HepG2 (cell line): ENCODE data around the gene ZNF425. TPM values are rescaled to one million over a fixed set of nuclear protein-coding genes. Genes with fewer than 3 reads are reported as not detected.

Experiments
- ATF7-NPFF ChIP-seq: sonication (generic); formaldehyde crosslinking; IDR thresholded peaks from 2 replicates; pipeline ENCODE4 v1.8.1; 2023; ENCODE audit warnings: mild to moderate bottlenecking, low read depth, missing genetic modification reagents, moderate library complexity
- BRD4 ChIP-seq: sonication (generic); formaldehyde crosslinking; IDR thresholded peaks from 2 replicates; pipeline ENCODE4 v1.4.0; 2020; ENCODE audit warnings: missing genetic modification reagents
- CREB1 ChIP-seq, 2 experiments: fragments of 450-650 bp in 1 of 2; IDR thresholded peaks; 2 replicates each; pipeline ENCODE4 v1.6.1; 2016 to 2017; ENCODE audit warnings: control low read depth in 1 of 2, mild to moderate bottlenecking in 1 of 2, missing compliant biosample characterization in 1 of 2, missing genetic modification characterization in 1 of 2
- E2F2 ChIP-seq: sonication (generic); formaldehyde crosslinking; IDR thresholded peaks from 2 replicates; pipeline ENCODE4 v1.4.0; 2020; ENCODE audit warnings: missing genetic modification reagents, borderline replicate concordance
- HMGXB3 ChIP-seq: sonication (generic); formaldehyde crosslinking; IDR thresholded peaks from 2 replicates; pipeline ENCODE4 v1.4.0; 2020; ENCODE audit warnings: missing genetic modification reagents, borderline replicate concordance
- NFKBIZ ChIP-seq: IDR thresholded peaks from 2 replicates; pipeline ENCODE4 v1.6.1; 2018; ENCODE audit warnings: missing genetic modification reagents, missing compliant biosample characterization
- NONO ChIP-seq, 2 experiments: fragments of 450-650 bp in 1 of 2; sonication (generic) in 1 of 2; formaldehyde crosslinking in 1 of 2; IDR thresholded peaks in 1 of 2; conservative IDR thresholded peaks in 1 of 2; 2 replicates each; pipeline versions ENCODE4 v1.6.1 to v1.8.0; 2017 to 2022; ENCODE audit warnings: mild to moderate bottlenecking in 1 of 2, missing genetic modification reagents in 1 of 2, moderate library complexity in 1 of 2
- RFX1 ChIP-seq: fragments of 450-650 bp; IDR thresholded peaks from 2 replicates; pipeline ENCODE4 v1.6.1; 2017
- RFX5 ChIP-seq: IDR thresholded peaks from 2 replicates; pipeline ENCODE4 v1.6.1; 2011; ENCODE audit warnings: low read depth, low read length, improper control_type of control experiment
- RNF219 ChIP-seq: sonication (generic); formaldehyde crosslinking; IDR thresholded peaks from 2 replicates; pipeline ENCODE4 v1.5.0; 2020; ENCODE audit warnings: mild to moderate bottlenecking, missing genetic modification reagents
- SALL2 ChIP-seq: sonication (generic); formaldehyde crosslinking; IDR thresholded peaks from 2 replicates; pipeline ENCODE4 v1.8.1; 2023; ENCODE audit warnings: mild to moderate bottlenecking, missing genetic modification reagents, inconsistent platforms
- SMAD1 ChIP-seq: sonication (generic); formaldehyde crosslinking; IDR thresholded peaks from 2 replicates; pipeline ENCODE4 v1.4.0; 2020; ENCODE audit warnings: missing genetic modification reagents, low read depth, mild to moderate bottlenecking, borderline replicate concordance
- WIZ ChIP-seq: sonication (generic); formaldehyde crosslinking; IDR thresholded peaks from 2 replicates; pipeline ENCODE4 v1.5.1; 2020; ENCODE audit warnings: mild to moderate bottlenecking, missing genetic modification reagents
- YEATS4 ChIP-seq: sonication (generic); formaldehyde crosslinking; IDR thresholded peaks from 2 replicates; pipeline ENCODE4 v1.4.0; 2020; ENCODE audit warnings: missing genetic modification reagents, borderline replicate concordance
- ZBTB25 ChIP-seq: IDR thresholded peaks from 2 replicates; pipeline ENCODE4 v1.6.1; 2018; ENCODE audit warnings: missing genetic modification reagents
- ZNF224 ChIP-seq: sonication (generic); formaldehyde crosslinking; IDR thresholded peaks from 2 replicates; pipeline ENCODE4 v1.5.0; 2020; ENCODE audit warnings: mild to moderate bottlenecking, missing genetic modification reagents
- ZNF34 ChIP-seq: sonication (generic); formaldehyde crosslinking; IDR thresholded peaks from 2 replicates; pipeline ENCODE4 v1.4.0; 2020; ENCODE audit warnings: mild to moderate bottlenecking, missing genetic modification reagents, borderline replicate concordance
- ZNF383 ChIP-seq: sonication (generic); formaldehyde crosslinking; IDR thresholded peaks from 2 replicates; pipeline ENCODE4 v1.4.0; 2020; ENCODE audit warnings: missing genetic modification reagents, mild to moderate bottlenecking, borderline replicate concordance
- ZNF768 ChIP-seq: sonication (generic); formaldehyde crosslinking; IDR thresholded peaks from 2 replicates; pipeline ENCODE4 v1.4.0; 2020; ENCODE audit warnings: missing genetic modification reagents
- ZNF891 ChIP-seq: sonication (generic); formaldehyde crosslinking; IDR thresholded peaks from 2 replicates; pipeline ENCODE4 v1.5.0; 2020; ENCODE audit warnings: mild to moderate bottlenecking, missing genetic modification reagents
- polyA plus RNA-seq, 8 experiments: library from polyadenylated mRNA; depleted of rRNA in 3 of 8; stranded (reverse) in 7 of 8; unstranded in 1 of 8; fragments of >200 nt; fragmentation: Illumina TruSeq in 4 of 8; extraction: Trizol in 4 of 8; gene quantifications; 2 replicates each; pipeline versions ENCODE4 v1.2.1 to v1.2.3, GENCODE V29; 2011 to 2016; ENCODE audit warnings: low read depth in 4 of 8, missing spikeins in 1 of 8, mixed read lengths in 1 of 8; ENCODE audit not compliant: insufficient read depth in 1 of 8
- total RNA-seq, 5 experiments: library from RNA; depleted of rRNA; stranded (reverse); fragments of >200 nt; fragmentation: Illumina TruSeq; extraction: Trizol; gene quantifications; 2 replicates each; pipeline ENCODE4 v1.2.3, GENCODE V29; 2016; ENCODE audit warnings: low read depth in 1 of 5

Gene ZNF425
- total and polyA plus RNA-seq, 2 of the 13 experiments (the other 11 are each of a cell fraction or from before 2014, with no cell fraction given), result 0.51 to 1.1 TPM

- TF ChIP-seq HMGXB3 (CRISPR knock-in tag) (no peak), RNF219 (no peak), YEATS4 (CRISPR knock-in tag) (peak; percentile 92), ZNF768 (CRISPR knock-in tag) (peak; percentile 62; the same call in 1 of the 2 replicates), NONO (IDR thresholded peaks at IDR 0.05) (no peak), NONO (CRISPR knock-in tag; conservative IDR thresholded peaks at IDR 0.05) (peak; percentile 80), ATF7-NPFF (peak; percentile 90), RFX1 (no peak), E2F2 (CRISPR knock-in tag) (0 out of 2 replicates have a peak, but pooled peaks have one; percentile 53), NFKBIZ (CRISPR knock-in tag) (no peak; the same call in 1 of the 2 replicates), BRD4 (CRISPR knock-in tag) (peak; percentile 46; the same call in 1 of the 2 replicates), ZBTB25 (CRISPR knock-in tag) (no peak), RFX5 (no peak), ZNF891 (CRISPR knock-in tag) (peak; percentile 70; the same call in 1 of the 2 replicates), SALL2 (peak; percentile 78; the same call in 1 of the 2 replicates), CREB1 (IDR thresholded peaks at IDR 0.05) (no peak), CREB1 (CRISPR knock-in tag; IDR thresholded peaks at IDR 0.05) (no peak), SMAD1 (no peak), ZNF34 (CRISPR knock-in tag) (peak; percentile 78), ZNF383 (no peak), WIZ (peak; percentile 90; the same call in 1 of the 2 replicates), ZNF224 (CRISPR knock-in tag) (0 out of 2 replicates have a peak, but pooled peaks have one; percentile 45)
Observed at GRCh38 chr7:149090397-149091195, 35.5 kb downstream of the ZNF425 start, which contains the start of gene ZNF786 (continued).
